OCI-LY3 (cell line): ENCODE results near the gene CCDC6.

Experiments used
- CTCF ChIP-seq: fragments of 200-600, 300-600 bp; sonication (generic); IDR thresholded peaks from 2 replicates; pipeline ENCODE4 v1.5.1; 2014; ENCODE audit warnings: antibody characterized with exemption, low read length, low read depth
- EZH2phosphoT487 ChIP-seq: fragments of 200-600 bp; shearing (Covaris generic); IDR thresholded peaks from 2 replicates; pipeline ENCODE4 v1.6.1; 2018; ENCODE audit warnings: antibody characterized with exemption, mixed run types, low read depth

DNA sequence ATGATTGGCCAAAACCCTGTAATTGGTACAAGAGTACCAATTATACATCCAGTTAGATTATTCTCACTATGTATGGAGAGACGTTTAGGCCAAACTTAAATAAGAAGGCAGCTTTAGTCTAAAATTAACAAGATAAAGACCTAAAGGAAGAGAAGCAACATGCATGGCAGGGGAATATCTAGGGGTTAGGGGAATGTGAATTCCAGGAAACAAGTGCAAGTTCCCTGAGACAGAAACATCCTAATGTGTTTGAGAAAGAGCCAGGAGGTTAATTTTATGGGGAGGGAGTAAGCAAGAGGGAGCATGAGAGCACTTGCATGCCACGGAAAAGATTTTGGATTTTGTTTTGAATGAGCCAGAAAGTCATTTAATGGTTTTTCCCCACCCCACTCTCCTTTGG, 39.6 kb upstream of the CCDC6 start:
- TF ChIP-seq CTCF (no peak), EZH2phosphoT487 (no peak)
